Stimulated activated CD8-positive, alpha-beta memory T cell treated with anti-CD3 and anti-CD28 coated beads, Interleukin-7, amount 100 ng/mL, for 4 hours (primary cell): ENCODE results near the gene AGMAT.
A peak's percentile ranks its signal among the peaks of the same experiment; 100 is the strongest.
"Not testable (repeated sequence)": the region's sequence is repeated elsewhere in the genome, so short reads cannot be mapped to it uniquely, and the experiment has no call there.

Experiments
- DNase-seq, 2 donors: peaks; one replicate each; pipeline ENCODE4 v3.0.0-alpha.2; 2020; ENCODE audit warnings: low read depth in 2 of 2

The AGMAT gene

DNA sequence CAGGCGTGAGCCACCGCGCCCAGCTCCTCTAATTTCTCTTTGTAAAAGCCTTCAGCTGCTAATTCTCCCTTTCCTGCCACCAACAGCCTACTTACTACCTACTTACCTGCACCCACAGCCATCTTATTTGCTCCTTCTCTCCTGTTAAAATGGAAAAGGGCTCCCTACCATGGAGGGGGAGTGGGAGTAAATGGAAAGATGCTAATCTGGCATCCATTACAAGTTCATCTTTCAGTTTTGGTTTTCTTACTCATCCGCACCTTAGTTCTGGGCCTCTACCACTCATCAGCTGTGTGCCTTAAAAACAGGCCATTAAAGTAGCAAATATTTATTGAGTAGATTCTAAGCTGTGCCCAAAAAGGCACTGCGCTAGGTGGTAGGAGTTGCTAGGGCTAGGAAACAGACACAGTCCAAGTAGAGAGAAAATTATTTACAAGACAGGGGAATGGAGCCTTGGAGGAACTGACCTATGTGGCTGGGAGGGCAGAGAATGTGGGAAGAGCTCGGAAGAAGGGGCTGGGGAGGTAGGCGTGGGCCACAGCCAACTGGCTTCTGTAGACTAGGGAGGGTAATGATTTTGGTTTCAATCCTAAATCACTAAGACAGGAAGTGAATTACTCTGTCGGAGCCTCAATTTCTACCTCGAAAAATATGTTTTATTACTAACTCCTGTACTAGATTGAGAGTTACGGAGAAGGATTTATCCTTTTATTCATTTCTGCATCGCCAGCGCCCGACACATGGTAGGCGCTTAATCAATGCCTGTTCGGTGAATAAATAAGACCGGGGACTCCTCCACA, 31.7 kb upstream of the AGMAT start:
- no peak for DNase-seq

DNA sequence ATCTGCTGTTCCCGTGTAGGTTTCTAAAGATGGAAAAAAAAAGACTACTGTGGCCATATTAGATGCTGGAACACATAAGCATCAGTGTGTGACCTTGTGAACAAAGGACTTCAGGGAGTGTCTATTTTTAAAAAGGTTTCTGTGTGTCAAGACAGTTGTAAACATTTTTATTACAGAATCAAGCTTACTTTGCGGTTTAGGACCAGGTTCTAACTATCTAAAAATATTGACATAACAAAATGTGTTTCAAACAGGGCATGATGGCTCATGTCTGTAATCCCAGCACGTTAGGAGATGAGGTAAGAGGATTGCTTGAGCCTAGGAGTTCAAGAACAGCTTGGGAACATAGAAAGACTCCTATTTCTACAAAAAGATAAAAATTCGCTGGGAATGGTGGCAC, 25.3 kb upstream of the AGMAT start:
- no peak for DNase-seq

DNA sequence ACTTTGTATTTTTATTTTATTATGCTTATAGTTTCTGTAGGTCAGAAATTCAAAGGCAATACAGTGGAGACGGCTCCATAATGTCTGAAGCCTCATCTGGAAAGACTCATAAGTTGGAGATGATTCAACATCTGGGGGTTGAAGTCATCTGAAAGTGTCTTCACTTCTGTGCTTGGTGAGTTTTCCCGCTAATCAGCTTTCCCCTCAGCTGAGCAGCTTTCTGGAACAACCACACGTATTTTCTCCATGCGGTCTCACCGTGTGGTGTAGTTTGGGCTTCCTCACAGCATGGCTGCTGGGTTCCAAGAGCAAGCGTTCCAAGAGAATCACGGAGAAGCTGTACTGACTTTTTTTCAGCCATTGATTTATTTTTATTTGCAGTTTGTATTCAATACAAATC, 24.8 kb upstream of the AGMAT start:
- no peak for DNase-seq

DNA sequence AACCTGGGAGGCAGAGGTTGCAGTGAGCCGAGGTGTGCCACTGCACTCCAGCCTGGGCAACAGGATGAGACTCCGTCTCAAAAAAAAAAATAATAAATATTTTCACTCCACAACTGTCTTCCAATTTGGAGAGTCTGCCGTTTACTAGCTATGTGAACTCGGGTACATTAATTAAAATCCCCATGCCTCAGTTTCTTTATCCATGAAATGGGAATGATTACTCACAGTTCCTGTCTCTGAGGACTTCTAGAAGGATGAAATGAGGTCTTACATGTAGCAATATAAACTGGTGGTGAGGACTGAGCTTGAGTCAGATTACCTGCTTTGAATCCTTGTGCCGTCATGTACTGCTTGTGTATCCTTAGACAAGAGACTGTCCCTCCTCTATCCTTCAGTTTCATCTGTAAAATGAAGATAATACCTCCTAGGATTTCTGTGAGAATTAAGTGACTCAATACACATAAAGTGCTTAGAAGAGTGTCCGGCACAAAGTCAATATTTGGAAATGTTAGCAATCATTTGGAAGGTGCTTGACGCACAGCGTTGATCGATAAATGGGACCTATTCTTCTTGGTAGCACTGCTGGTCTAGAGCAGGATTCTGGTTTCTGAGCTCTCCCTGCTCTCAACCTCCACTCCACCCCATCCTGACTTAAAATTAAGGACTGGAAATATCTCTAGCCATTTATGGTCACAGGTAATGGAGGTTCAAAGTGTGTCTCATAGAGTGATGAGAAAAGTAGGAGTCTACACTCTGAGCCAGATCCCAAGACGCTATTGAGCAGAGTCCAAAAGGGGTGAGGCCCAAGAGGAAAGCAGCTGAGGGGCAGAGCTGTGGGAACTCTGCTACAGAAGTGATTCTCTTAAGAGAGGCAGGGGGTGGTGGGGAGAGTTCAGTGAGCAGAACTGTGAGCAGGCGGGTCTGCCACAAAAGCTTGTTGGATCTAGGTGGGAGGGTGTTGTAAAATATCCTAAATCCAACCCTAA, 20.8 kb upstream of the AGMAT start:
- no peak for DNase-seq

DNA sequence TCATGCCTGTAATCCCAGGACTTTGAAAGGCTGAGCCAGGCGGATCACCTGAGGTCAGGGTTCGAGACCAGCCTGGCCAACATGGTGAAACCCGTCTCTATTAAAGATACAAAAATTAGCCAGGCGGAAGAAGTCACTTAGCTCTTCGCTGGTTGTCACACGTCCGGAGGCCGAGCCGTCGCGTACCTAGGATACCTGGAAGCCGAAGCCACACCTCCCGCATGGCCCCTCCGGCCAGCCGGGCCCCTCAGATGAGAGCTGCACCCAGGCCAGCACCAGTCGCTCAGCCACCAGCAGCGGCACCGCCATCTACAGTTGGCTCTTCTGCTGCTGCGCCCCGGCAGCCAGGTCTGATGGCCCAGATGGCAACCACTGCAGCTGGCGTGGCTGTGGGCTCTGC, 19.5 kb upstream of the AGMAT start:
- not testable (repeated sequence) for DNase-seq

DNA sequence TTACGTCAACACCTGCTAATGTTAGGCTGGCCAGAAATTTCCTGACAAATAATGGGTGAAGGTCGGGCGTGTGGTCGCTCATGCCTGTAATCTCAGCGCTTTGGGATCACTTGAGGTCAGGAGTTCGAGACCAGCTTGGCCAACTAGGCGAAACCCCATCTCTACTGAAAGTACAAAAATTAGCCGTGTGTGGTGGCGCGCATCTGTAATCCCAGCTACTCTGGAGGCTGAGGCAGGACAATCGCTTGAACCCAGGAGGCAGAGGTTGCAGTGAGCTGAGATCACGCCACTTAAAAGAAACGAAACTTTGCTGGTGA, 19.1 kb upstream of the AGMAT start:
- not testable (repeated sequence) for DNase-seq

DNA sequence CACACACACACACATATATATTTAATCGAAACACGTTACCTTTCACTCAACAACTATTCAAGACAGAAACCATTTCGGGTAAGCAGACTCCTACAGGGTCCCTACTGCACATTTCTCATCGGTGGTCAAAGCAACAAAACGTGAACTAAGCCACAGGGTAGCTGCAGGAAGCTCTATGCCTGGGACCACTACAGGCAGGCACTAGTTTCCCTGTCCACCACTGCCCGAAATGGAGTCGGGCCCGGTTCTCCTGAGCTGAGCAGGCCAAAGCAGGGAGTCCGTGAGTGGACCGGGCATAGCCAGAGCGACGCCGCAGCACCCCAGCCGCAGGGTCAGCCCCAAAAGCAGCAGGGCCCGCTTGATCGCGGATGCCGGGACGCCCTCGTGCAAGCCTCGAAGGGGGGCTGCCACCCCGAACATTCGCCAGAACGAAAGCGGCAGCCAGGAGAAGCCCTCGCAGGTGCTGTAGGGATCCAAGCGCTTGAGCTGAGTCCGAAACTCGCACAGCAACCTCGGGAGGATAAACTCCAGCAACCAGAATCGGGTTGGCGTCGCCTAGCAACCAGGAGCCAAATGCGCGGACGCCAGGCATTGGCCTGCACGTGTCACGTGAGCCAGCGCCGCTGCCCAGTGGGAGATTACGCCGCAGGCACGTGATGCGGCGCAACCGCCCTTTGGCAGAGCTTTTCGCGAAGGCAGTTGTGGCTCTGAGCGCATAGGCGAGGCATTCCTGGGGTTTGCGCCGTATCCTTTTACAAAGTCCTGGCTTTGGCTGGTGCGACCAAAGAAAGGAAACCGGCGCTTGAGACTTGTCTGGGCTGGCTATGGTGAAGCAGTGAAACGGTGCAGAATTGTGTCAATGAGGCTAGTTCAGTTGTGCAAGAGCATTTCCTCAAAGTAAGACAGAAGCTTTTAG, 18.5 kb upstream of the AGMAT start:
- peak; percentile 83 to 88 for DNase-seq

DNA sequence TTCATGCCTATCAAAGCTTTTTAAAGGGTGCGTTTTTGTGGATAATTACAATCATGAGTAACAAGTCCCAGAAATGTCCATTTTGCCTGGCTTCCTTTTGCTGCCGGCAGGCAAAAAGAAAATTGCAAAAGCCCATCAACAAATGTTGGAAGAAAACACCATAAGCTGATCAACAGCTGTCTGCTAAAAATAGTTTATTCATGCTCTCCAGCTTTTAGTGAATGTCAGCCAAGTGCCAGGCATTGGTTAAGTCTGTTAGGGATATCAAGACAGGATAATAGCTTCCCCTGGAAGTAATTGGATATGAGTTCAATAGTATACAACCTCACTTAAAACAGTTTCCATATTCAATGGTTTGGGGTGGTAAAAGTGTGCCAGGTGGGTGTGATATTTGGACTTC, 13.6 kb upstream of the AGMAT start:
- DNase-seq, result no peak

DNA sequence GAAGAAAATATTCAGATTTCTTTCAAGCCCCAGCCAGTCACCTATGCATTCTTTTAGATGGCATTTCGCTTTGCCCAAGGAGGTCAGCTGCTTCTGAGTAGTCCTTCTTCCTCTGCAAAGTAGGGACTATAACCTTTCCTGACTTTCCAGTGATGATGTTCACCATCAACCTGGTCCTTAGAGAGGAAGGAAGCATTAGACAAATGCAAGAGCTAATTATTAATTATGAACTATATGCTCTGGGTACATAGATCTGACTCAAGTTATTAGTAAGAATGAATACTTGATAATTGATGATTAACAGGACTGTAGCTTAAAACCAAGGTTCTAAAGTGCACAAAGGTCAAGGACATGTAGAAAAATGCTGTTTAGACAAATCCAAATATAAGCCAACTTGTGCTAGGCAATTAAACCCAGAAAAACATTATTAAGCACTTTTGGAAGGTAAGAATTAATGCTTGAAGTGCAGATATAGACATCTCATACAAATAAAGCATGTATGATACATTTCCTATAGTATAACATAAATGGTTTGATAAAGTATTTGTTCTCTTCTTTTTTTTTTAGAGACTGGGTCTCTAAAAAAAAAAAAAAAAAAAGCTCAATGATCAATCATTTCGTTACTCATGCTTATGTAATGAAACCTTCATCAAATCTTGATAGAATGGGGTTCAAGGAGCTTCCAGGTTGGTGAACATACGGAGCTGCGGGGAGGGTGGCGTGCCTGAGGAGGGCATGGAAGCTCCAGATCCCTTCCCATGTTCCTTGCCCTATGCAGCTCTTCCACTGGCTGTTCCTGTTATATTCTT, 11.2 kb upstream of the AGMAT start:
- no peak for DNase-seq

DNA sequence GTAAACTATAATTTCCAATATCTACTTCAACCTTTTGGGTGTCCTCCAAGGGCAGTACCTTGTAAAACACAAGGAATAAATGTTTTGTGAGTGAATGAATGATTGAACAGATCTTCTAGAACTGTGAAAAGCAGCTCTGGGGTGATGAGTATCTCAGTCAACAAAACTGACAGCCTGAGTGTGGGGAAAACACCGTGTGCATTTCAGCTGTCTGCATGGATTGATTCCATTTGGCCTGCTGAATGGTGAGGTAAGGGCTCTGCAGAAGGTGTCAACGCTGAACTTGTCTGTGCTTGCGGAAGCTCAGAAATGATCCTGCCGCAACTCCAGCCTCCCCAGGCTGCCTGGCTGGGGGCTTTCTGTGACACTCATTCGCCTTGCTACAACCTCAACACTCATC, 7.4 kb upstream of the AGMAT start:
- no peak for DNase-seq

DNA sequence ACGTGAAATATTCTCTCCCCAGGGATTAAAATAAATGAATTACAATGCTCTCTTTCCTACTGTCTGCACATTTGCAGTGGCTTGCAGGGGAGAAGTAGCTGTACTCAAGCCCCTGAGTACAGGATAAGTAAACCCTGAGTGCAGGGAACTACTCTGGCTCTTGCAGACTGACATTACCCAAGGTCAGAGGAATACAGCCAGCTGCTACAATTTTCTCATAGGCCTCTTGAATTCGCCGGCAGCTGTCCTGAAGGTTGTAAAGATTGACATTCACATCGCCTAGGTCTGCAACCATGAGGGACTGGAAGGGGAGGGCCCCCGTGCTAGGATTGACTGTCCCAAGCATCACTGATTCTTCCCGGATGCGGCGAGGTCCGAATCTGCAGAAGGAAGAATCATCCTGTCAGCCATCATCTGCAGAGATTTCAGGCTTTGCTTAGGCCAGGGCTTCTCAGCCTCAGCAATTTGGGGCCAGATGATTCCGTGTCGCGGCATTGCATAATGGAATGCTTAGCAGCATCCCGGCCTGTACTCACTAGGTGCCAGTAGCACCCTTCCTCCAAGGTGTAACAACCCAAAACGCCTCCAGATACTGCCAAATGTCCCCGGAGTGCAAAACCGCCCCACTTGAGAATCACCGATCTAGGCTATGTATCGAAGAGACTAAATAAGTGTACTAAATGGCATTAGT, 1.7 kb downstream of the AGMAT start:
- no peak for DNase-seq

DNA sequence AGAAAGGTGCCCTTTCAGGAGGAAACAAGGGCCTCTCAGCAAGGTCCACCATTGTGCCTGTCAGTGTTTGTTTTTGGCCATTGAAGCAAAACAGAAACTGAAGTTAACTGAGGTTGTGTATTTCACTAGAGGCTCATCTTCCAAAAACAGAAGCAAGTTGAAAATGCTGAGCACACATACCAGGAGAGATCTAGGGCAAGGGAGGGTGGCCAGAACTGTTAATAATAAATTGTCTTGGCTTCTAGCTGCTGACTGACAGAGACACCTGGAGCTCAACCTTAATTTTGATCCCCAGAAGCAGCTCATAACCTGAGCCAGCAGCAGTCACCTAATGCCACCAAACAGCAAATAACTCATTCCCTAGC, 5.2 kb downstream of the AGMAT start:
- no peak for DNase-seq

DNA sequence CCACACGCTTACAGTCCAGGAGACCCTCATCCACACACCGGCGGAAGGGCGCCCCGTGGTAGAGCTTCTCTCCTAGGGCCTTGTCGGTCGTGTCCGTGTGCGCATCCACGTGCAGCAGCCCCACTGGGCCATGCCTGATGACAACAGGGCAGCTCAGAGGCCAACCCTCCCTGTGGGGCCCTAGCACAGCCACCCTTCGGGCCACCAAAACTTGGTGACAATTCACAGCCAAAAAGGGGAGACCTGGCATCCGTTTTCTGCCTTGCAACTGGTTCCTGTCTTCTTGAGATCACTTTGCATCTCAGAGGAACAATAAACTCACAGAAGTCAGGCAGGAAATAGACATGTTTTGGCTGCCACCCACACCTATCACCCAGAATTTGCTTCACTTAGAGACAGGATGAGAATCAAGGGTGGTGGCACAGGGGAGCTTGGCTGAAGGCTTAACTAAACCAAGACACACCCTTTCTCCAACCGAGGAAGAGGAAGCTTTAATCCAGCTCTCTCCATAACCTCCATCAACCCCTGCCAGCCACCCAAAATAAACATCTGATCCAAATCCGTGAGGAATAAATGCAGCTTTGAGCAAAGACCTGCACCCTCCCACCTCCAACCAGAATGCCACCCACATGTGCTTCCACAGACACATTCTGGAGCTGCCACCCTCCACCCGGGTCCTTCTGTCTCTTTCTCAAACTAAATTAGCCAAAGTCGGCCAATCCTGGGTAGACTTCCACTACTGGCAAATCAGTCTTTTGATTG, 5.7 kb downstream of the AGMAT start:
- DNase-seq, result peak in 1 of 2 donors; percentile 4

DNA sequence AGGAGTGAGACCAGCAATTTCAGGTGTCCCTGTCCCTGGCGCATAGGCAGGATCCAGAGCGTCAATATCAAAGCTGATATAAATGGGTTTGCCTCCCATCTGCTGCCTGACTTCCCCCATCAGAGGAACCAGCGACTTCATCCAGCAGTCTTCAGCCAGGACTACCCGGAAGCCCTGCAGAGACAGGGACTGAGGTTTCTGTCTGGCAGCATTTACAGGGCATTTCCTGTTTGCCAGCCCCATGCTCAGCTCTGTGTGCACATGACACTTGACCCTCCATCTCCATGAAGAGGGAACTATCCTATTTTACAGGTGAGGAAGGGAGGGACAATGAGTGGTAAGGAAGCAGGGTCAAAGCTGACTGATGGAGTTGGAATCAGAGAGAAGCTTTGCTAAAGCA, 7.2 kb downstream of the AGMAT start:
- no peak for DNase-seq

DNA sequence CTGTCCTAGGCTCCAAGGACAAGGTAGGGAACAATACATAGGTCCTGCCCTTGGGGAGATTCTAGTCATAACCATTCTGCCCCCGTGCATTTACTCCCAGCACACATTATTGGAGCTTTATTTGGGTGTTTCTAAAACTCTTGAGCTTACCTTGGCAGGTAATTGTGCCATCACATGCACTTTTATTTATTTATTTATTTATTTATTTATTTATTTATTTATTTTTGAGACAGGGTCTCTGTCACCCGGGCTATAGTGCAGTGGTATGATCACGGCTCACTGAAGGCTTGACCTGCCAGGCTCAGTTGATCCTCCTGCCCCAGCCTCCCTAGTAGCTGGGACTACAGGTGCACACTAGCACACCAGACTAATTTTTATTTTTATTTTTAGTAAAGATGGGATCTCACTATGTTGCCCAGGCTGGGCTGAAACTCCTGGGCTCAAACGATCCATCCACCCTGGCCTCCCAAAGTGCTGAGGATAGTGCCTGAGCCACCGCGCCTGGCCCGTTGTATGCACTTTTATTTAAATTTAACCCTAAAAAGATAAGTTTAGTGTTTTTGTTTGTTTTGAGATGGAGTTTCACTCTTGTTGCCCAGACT, 9.2 kb downstream of the AGMAT start:
- no peak for DNase-seq

DNA sequence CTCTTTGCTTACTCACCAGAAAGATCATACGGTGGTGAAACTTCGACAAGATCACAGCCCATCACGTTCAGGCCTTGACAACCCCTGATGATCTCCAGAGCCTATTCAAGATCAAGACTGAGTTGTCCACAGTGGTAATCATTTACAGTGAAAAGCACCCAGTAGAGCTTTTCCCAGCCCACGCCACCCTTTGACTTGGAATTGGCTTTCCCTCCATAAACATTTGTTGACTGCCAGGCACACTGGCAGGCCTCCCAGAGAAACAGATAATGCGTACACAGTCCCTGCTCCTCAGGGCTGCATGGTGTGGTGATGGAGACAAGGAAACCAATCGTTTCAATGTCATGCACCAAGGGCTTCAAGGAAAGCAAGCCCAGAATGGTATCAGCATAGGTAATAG, 10.1 kb downstream of the AGMAT start:
- no peak for DNase-seq

DNA sequence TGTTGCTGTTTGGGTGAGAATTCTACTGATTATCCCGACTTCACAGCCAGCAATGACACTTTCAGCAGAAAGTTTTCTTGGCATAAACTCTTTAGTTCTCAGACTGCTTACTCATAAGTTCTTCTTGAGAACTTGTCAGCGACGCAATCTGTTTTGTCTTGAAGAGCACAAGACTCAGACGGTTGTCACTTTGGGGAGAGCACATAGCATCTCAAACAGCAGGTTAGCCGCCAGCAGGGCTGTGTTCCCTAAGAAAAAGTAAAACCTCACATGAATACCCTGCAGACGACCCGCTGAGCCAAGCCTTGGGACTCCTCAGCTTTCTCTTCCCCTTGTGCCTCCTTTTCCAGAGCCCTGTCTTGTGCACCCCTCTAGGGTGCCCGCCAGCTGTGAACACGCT, 11.4 kb downstream of the AGMAT start:
- no peak for DNase-seq

DNA sequence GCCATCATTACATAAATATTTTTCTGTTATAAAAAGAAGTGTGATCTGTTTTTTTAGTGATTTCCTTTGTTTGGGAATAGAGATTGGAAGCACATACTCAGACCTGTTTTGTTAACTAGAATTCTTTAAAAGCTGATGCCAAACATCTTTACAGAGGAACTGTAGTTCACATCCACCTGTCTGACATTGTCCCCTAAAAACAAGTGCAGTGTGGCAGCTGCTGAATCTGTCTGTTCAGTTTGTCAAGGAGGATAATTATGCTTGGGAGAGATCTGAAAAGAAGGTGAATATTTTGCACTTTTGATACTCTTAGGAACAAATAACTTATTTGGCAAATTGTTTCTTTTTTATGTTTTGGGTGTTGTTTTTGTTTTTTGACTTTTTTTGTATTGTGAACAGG, 13.6 kb downstream of the AGMAT start:
- DNase-seq, result no peak

DNA sequence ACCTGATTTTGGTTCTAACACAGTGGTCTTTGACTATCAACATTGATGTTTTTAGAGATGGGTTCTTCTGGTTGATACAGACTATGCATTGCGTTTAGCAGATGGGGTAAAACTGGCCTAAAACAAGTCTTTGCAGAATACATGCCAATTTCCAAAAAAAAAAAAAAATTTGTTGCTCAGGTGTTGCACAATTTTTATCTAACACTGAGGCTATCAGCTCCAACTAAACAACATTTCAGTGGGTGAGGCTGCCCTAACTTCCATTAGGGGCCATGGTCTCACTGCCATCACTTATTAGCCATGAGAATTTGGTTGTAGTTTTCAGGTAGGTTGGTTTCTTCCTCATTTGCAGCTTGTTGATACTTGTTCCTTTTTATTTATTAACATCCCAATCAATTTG, 14.0 kb downstream of the AGMAT start:
- DNase-seq, result no peak
